HEK293 (cell line): ENCODE results near the gene ADGRD2.

ENCODE experiments used
- GLI4 ChIP-seq: fragments of 450-650 bp; formaldehyde crosslinking; IDR thresholded peaks from 2 replicates; pipeline ENCODE4 v1.5.1; 2016; ENCODE audit warnings: missing biosample characterization, missing genetic modification characterization
- KLF9 ChIP-seq: fragments of 450-650 bp; formaldehyde crosslinking; IDR thresholded peaks from 2 replicates; pipeline ENCODE4 v1.5.1; 2016; ENCODE audit warnings: missing biosample characterization, missing genetic modification characterization, low read depth
- SETDB1 ChIP-seq: IDR thresholded peaks from one replicate; pipeline ENCODE4 v1.6.1; 2017; ENCODE audit warnings: mild to moderate bottlenecking, low read length, moderate library complexity, mixed read lengths; ENCODE audit not compliant: insufficient read length
- ZNF24 ChIP-seq: fragments of 450-650 bp; formaldehyde crosslinking; IDR thresholded peaks from 2 replicates; pipeline ENCODE4 v1.5.1; 2016; ENCODE audit warnings: missing biosample characterization, missing genetic modification characterization
- TF ChIP-seq, protein P1 (sequence below): fragments of 450-650 bp; formaldehyde crosslinking; IDR thresholded peaks from 2 replicates; pipeline ENCODE4 v1.5.1; 2016; ENCODE audit warnings: missing biosample characterization, missing genetic modification characterization, borderline replicate concordance
- TF ChIP-seq, protein P2 (sequence below): fragments of 450-650 bp; IDR thresholded peaks from 2 replicates; pipeline ENCODE4 v1.5.1; 2018; ENCODE audit warnings: missing biosample characterization, mild to moderate bottlenecking, missing genetic modification characterization
- TF ChIP-seq, protein P3 (sequence below): fragments of 450-650 bp; formaldehyde crosslinking; IDR thresholded peaks from 2 replicates; pipeline ENCODE4 v1.5.1; 2016; ENCODE audit warnings: missing biosample characterization, missing genetic modification characterization
- TF ChIP-seq, protein P4 (sequence below): fragments of 450-650 bp; formaldehyde crosslinking; IDR thresholded peaks from 2 replicates; pipeline ENCODE4 v1.5.1; 2016; ENCODE audit warnings: missing biosample characterization, missing genetic modification characterization
- TF ChIP-seq, protein P5 (sequence below): fragments of 450-650 bp; formaldehyde crosslinking; IDR thresholded peaks from 2 replicates; pipeline ENCODE4 v1.5.1; 2016; ENCODE audit warnings: missing biosample characterization, missing genetic modification characterization

DNA sequence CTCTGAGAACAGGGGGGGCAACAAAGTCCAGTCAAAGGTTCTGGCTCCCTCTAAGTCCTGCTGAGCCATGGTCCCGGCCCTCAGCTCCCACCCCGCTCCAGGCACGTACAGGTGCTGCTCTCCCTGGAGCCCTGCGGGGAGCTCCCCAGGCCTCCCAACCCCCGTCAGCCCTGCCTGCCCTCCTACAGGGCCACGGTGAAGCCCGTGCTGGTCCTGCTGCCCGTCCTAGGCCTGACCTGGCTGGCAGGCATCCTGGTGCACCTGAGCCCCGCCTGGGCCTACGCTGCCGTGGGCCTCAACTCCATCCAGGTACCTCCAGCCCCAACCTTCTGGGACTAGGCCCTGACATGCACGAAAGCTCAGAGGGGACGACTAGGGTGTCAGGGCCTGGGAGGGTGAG is 20.1 kb downstream of the ADGRD2 start:
- TF ChIP-seq, protein P1, sequence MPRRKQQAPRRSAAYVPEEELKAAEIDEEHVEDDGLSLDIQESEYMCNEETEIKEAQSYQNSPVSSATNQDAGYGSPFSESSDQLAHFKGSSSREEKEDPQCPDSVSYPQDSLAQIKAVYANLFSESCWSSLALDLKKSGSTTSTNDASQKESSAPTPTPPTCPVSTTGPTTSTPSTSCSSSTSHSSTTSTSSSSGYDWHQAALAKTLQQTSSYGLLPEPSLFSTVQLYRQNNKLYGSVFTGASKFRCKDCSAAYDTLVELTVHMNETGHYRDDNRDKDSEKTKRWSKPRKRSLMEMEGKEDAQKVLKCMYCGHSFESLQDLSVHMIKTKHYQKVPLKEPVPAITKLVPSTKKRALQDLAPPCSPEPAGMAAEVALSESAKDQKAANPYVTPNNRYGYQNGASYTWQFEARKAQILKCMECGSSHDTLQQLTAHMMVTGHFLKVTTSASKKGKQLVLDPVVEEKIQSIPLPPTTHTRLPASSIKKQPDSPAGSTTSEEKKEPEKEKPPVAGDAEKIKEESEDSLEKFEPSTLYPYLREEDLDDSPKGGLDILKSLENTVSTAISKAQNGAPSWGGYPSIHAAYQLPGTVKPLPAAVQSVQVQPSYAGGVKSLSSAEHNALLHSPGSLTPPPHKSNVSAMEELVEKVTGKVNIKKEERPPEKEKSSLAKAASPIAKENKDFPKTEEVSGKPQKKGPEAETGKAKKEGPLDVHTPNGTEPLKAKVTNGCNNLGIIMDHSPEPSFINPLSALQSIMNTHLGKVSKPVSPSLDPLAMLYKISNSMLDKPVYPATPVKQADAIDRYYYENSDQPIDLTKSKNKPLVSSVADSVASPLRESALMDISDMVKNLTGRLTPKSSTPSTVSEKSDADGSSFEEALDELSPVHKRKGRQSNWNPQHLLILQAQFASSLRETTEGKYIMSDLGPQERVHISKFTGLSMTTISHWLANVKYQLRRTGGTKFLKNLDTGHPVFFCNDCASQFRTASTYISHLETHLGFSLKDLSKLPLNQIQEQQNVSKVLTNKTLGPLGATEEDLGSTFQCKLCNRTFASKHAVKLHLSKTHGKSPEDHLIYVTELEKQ = no peak
- TF ChIP-seq, protein P2, sequence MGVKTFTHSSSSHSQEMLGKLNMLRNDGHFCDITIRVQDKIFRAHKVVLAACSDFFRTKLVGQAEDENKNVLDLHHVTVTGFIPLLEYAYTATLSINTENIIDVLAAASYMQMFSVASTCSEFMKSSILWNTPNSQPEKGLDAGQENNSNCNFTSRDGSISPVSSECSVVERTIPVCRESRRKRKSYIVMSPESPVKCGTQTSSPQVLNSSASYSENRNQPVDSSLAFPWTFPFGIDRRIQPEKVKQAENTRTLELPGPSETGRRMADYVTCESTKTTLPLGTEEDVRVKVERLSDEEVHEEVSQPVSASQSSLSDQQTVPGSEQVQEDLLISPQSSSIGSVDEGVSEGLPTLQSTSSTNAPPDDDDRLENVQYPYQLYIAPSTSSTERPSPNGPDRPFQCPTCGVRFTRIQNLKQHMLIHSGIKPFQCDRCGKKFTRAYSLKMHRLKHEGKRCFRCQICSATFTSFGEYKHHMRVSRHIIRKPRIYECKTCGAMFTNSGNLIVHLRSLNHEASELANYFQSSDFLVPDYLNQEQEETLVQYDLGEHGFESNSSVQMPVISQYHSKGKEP (tag by site-specific recombination) = no peak
- TF ChIP-seq GLI4 (no peak), SETDB1 (no peak), ZNF24 (no peak), KLF9 (tag by site-specific recombination) (no peak)
- TF ChIP-seq, protein P3, sequence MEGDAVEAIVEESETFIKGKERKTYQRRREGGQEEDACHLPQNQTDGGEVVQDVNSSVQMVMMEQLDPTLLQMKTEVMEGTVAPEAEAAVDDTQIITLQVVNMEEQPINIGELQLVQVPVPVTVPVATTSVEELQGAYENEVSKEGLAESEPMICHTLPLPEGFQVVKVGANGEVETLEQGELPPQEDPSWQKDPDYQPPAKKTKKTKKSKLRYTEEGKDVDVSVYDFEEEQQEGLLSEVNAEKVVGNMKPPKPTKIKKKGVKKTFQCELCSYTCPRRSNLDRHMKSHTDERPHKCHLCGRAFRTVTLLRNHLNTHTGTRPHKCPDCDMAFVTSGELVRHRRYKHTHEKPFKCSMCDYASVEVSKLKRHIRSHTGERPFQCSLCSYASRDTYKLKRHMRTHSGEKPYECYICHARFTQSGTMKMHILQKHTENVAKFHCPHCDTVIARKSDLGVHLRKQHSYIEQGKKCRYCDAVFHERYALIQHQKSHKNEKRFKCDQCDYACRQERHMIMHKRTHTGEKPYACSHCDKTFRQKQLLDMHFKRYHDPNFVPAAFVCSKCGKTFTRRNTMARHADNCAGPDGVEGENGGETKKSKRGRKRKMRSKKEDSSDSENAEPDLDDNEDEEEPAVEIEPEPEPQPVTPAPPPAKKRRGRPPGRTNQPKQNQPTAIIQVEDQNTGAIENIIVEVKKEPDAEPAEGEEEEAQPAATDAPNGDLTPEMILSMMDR (tag by site-specific recombination) = no peak
- TF ChIP-seq, protein P4, sequence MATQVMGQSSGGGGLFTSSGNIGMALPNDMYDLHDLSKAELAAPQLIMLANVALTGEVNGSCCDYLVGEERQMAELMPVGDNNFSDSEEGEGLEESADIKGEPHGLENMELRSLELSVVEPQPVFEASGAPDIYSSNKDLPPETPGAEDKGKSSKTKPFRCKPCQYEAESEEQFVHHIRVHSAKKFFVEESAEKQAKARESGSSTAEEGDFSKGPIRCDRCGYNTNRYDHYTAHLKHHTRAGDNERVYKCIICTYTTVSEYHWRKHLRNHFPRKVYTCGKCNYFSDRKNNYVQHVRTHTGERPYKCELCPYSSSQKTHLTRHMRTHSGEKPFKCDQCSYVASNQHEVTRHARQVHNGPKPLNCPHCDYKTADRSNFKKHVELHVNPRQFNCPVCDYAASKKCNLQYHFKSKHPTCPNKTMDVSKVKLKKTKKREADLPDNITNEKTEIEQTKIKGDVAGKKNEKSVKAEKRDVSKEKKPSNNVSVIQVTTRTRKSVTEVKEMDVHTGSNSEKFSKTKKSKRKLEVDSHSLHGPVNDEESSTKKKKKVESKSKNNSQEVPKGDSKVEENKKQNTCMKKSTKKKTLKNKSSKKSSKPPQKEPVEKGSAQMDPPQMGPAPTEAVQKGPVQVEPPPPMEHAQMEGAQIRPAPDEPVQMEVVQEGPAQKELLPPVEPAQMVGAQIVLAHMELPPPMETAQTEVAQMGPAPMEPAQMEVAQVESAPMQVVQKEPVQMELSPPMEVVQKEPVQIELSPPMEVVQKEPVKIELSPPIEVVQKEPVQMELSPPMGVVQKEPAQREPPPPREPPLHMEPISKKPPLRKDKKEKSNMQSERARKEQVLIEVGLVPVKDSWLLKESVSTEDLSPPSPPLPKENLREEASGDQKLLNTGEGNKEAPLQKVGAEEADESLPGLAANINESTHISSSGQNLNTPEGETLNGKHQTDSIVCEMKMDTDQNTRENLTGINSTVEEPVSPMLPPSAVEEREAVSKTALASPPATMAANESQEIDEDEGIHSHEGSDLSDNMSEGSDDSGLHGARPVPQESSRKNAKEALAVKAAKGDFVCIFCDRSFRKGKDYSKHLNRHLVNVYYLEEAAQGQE (tag by site-specific recombination) = no peak
- TF ChIP-seq, protein P5, sequence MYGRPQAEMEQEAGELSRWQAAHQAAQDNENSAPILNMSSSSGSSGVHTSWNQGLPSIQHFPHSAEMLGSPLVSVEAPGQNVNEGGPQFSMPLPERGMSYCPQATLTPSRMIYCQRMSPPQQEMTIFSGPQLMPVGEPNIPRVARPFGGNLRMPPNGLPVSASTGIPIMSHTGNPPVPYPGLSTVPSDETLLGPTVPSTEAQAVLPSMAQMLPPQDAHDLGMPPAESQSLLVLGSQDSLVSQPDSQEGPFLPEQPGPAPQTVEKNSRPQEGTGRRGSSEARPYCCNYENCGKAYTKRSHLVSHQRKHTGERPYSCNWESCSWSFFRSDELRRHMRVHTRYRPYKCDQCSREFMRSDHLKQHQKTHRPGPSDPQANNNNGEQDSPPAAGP (tag by site-specific recombination) = no peak
